Measurements from ENCODE around the gene AVEN. TPM values are rescaled to one million over a fixed set of nuclear protein-coding genes. Genes with fewer than 3 reads are reported as not detected.

The AVEN gene
- total and polyA plus RNA-seq, 2 experiments from 2014 or later: 10.7 to 31.7 TPM

- Histone ChIP-seq H3K36me3 (no peaks in the 10 kb centered on the region), H3K4me3 (no peak overlapping the region), H3K27me3 (no peaks in the 10 kb centered on the region), H3K9me3 (ENCODE audit: low read depth) (no peaks in the 10 kb centered on the region), H3K27ac (no peak overlapping the region), H3K4me1 (ENCODE audit: low read depth) (no peaks in the 10 kb centered on the region)
- TF ChIP-seq CTCF (IDR thresholded peaks at IDR 0.05; ENCODE audit: low read depth, low read length): no peak
- no peak for DNase-seq (ENCODE audit: low read depth in 1 of 2, low spot score in 1 of 2)
These were observed 198.4 kb downstream of the AVEN start for GRCh38 chr15:33840615-33841014.

GRCh38 chr15:33839540-33839939 is 199.5 kb downstream of the AVEN start:
- H3K27me3 ChIP-seq: no peaks in the 10 kb centered on the region
- H3K4me1 ChIP-seq (ENCODE audit: low read depth): no peaks in the 10 kb centered on the region
- DNase-seq (ENCODE audit: low read depth in 1 of 2, low spot score in 1 of 2): no peak
- H3K36me3 ChIP-seq: no peaks in the 10 kb centered on the region
- H3K4me3 ChIP-seq: no peak overlapping the region
- TF ChIP-seq CTCF (IDR thresholded peaks at IDR 0.05; ENCODE audit: low read depth, low read length): no peak
- no peak overlapping the region for H3K27ac ChIP-seq
- H3K9me3 ChIP-seq (ENCODE audit: low read depth): no peaks in the 10 kb centered on the region

GRCh38 chr15:33837294-33837693 is 201.7 kb downstream of the AVEN start:
- TF ChIP-seq CTCF (IDR thresholded peaks at IDR 0.05; ENCODE audit: low read depth, low read length): no peak
- Histone ChIP-seq H3K4me3 (no peak overlapping the region), H3K36me3 (no peaks in the 10 kb centered on the region), H3K9me3 (ENCODE audit: low read depth) (no peaks in the 10 kb centered on the region), H3K4me1 (ENCODE audit: low read depth) (no peaks in the 10 kb centered on the region), H3K27me3 (no peaks in the 10 kb centered on the region), H3K27ac (no peak overlapping the region)
- no peak for DNase-seq (ENCODE audit: low read depth in 1 of 2, low spot score in 1 of 2)

- Histone ChIP-seq H3K4me1 (ENCODE audit: low read depth) (no peaks in the 10 kb centered on the region), H3K4me3 (no peak overlapping the region), H3K9me3 (ENCODE audit: low read depth) (no peaks in the 10 kb centered on the region), H3K27ac (no peak overlapping the region), H3K36me3 (no peaks in the 10 kb centered on the region), H3K27me3 (no peaks in the 10 kb centered on the region)
- DNase-seq (ENCODE audit: low read depth in 1 of 2, low spot score in 1 of 2): no peak
- no peak for TF ChIP-seq CTCF (IDR thresholded peaks at IDR 0.05; ENCODE audit: low read depth, low read length)
These were observed 203.9 kb downstream of the AVEN start for GRCh38 chr15:33834892-33835743.

GRCh38 chr15:33831646-33832045 is 207.4 kb downstream of the AVEN start:
- no peak overlapping the region for H3K27ac ChIP-seq
- no peaks in the 10 kb centered on the region for H3K27me3 ChIP-seq
- no peak overlapping the region for H3K4me3 ChIP-seq
- no peak for DNase-seq (ENCODE audit: low read depth in 1 of 2, low spot score in 1 of 2)
- no peaks in the 10 kb centered on the region for H3K4me1 ChIP-seq (ENCODE audit: low read depth)
- H3K36me3 ChIP-seq: no peaks in the 10 kb centered on the region
- no peak for TF ChIP-seq CTCF (IDR thresholded peaks at IDR 0.05; ENCODE audit: low read depth, low read length)
- no peaks in the 10 kb centered on the region for H3K9me3 ChIP-seq (ENCODE audit: low read depth)
